ENCODE results near the gene ANKRD22. TPM values are rescaled to one million over a fixed set of nuclear protein-coding genes. Genes with fewer than 3 reads are reported as not detected.
A peak's percentile ranks its signal among the peaks of the same experiment; 100 is the strongest.

ANKRD22 gene
- total and polyA plus RNA-seq, 4 donors = 0.38 to 1.0 (median 0.43) TPM

GRCh38 chr10:88841316-88842111 is 10.1 kb downstream of the ANKRD22 start:
- H3K27ac ChIP-seq (ENCODE audit: low read depth in 1 of 2, low read length in 2 of 2) = peak overlapping the region; percentile 83 to 87
- H3K4me1 ChIP-seq (ENCODE audit: control insufficient read depth in 4 of 4, insufficient read depth in 4 of 4, low read length in 3 of 4) = peaks cover 7 to 17% (median 8%) of the 10 kb centered on the region in 4 donors

More at GRCh38 chr10:88841316-88842111, 10.1 kb downstream of the ANKRD22 start:
- no peak overlapping the region for H3K4me3 ChIP-seq (ENCODE audit: low read depth in 1 of 3, low read length in 3 of 3)
- no peaks in the 10 kb centered on the region for H3K9me3 ChIP-seq (ENCODE audit: control insufficient read depth in 4 of 4, low read length in 3 of 4)
- TF ChIP-seq, protein P1, sequence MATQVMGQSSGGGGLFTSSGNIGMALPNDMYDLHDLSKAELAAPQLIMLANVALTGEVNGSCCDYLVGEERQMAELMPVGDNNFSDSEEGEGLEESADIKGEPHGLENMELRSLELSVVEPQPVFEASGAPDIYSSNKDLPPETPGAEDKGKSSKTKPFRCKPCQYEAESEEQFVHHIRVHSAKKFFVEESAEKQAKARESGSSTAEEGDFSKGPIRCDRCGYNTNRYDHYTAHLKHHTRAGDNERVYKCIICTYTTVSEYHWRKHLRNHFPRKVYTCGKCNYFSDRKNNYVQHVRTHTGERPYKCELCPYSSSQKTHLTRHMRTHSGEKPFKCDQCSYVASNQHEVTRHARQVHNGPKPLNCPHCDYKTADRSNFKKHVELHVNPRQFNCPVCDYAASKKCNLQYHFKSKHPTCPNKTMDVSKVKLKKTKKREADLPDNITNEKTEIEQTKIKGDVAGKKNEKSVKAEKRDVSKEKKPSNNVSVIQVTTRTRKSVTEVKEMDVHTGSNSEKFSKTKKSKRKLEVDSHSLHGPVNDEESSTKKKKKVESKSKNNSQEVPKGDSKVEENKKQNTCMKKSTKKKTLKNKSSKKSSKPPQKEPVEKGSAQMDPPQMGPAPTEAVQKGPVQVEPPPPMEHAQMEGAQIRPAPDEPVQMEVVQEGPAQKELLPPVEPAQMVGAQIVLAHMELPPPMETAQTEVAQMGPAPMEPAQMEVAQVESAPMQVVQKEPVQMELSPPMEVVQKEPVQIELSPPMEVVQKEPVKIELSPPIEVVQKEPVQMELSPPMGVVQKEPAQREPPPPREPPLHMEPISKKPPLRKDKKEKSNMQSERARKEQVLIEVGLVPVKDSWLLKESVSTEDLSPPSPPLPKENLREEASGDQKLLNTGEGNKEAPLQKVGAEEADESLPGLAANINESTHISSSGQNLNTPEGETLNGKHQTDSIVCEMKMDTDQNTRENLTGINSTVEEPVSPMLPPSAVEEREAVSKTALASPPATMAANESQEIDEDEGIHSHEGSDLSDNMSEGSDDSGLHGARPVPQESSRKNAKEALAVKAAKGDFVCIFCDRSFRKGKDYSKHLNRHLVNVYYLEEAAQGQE (IDR thresholded peaks at IDR 0.05) = peak; percentile 88
- TF ChIP-seq, protein P2, sequence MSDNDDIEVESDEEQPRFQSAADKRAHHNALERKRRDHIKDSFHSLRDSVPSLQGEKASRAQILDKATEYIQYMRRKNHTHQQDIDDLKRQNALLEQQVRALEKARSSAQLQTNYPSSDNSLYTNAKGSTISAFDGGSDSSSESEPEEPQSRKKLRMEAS (IDR thresholded peaks at IDR 0.05) = peak; percentile 37
- TF ChIP-seq HNF4A (conservative IDR thresholded peaks at IDR 0.05) = peak in 1 of 2 donors; percentile 3
- TF ChIP-seq TAF1 (conservative IDR thresholded peaks at IDR 0.05) = peak; percentile 47
- TF ChIP-seq CTCF (IDR thresholded peaks at IDR 0.05; ENCODE audit: low read depth, low read length, missing input control) = no peak
- TF ChIP-seq ZBTB33 (IDR thresholded peaks at IDR 0.05) = peak; percentile 76
- no peak for TF ChIP-seq FOXA2 (IDR thresholded peaks at IDR 0.05)
- peak; percentile 71 to 91 for TF ChIP-seq RXRA (IDR thresholded peaks at IDR 0.05)
- peak in 1 of 2 donors; percentile 76 for TF ChIP-seq GABPA (IDR thresholded peaks at IDR 0.05 in 1 of 2, conservative IDR thresholded peaks at IDR 0.05 in 1 of 2)
- peak; percentile 86 for TF ChIP-seq YY1 (IDR thresholded peaks at IDR 0.05)
- TF ChIP-seq EGR1 (IDR thresholded peaks at IDR 0.05; ENCODE audit: low read depth in 2 of 2) = no peak
- TF ChIP-seq SP1 (IDR thresholded peaks at IDR 0.05) = no peak
- no peaks in the 10 kb centered on the region for H3K27me3 ChIP-seq (ENCODE audit: control insufficient read depth in 4 of 4, insufficient read depth in 4 of 4, low read length in 3 of 4)
- no peak overlapping the region for H3K9ac ChIP-seq (ENCODE audit: low read depth in 1 of 2, low read length in 2 of 2)
- no peak for DNase-seq (ENCODE audit: low spot score)
- WGBS = 59% methylated on average over 6 of the region's 6 CpGs
- no peaks in the 10 kb centered on the region for H3K36me3 ChIP-seq (ENCODE audit: control insufficient read depth in 4 of 4, insufficient read depth in 3 of 4, low read depth in 1 of 4, low read length in 3 of 4)

Data from liver (tissue), 9 donors.